ENCODE data around the gene CNOT6. TPM values are rescaled to one million over a fixed set of nuclear protein-coding genes. Genes with fewer than 3 reads are reported as not detected.

Gene CNOT6
- total and polyA plus RNA-seq, 10 of the 15 experiments (the other 5 are each of a cell fraction or from before 2014, with no cell fraction given), result 3.8 to 22.1 (median 12.1) TPM

GRCh38 chr5:180460834-180461233 lies 33.3 kb upstream of the CNOT6 start:
- Histone ChIP-seq H3K27me3 (replicated peaks in 1 of 2; ENCODE audit: control insufficient read depth in 2 of 2, insufficient read depth in 2 of 2, low read length in 1 of 2) (no peaks in the 10 kb centered on the region), H3K4me3 (no peak overlapping the region), H3K9ac (ENCODE audit: control insufficient read depth, insufficient read depth, low read length) (no peak overlapping the region), H2AFZ (ENCODE audit: control insufficient read depth, low read depth, low read length) (no peak overlapping the region), H3K36me3 (ENCODE audit: control insufficient read depth in 2 of 2, insufficient read depth in 2 of 2, low read length in 1 of 2) (no peaks in the 10 kb centered on the region), H3K4me2 (ENCODE audit: control insufficient read depth, insufficient read depth) (no peak overlapping the region), H3K79me2 (ENCODE audit: control insufficient read depth, insufficient read depth, low read length) (no peaks in the 10 kb centered on the region), H3K27ac (ENCODE audit: control insufficient read depth, insufficient read depth) (no peak overlapping the region), H3K9me3 (replicated peaks; ENCODE audit: control insufficient read depth, insufficient read depth, low read length) (no peaks in the 10 kb centered on the region; the same call in 2 of the 3 replicates), H4K20me1 (ENCODE audit: control insufficient read depth, insufficient read depth) (no peaks in the 10 kb centered on the region), H3K4me1 (ENCODE audit: control insufficient read depth, insufficient read depth, low read length) (peaks cover 3% of the 10 kb centered on the region; the same call in 1 of the 2 replicates)
- no peak for FAIRE-seq
- no peak for DNase-seq (ENCODE audit: low read depth, low spot score)
- ChIA-PET SMC1A (ENCODE audit: uncharacterized antibody, unreplicated experiment) (no interaction called here), CTCF (interaction anchor here (1.3 to 1.5 kb wide), 2 partner anchors 10 to 132 kb away, joined by 3 to 4 read pairs; no protein-coding TSS in a partner anchor), POLR2A (no interaction called here), RAD21 (ENCODE audit: unreplicated experiment) (no interaction called here)
- TF ChIP-seq ZBED1 (IDR thresholded peaks at IDR 0.05; ENCODE audit: borderline replicate concordance), result no peak
- no peak for TF ChIP-seq POLR2AphosphoS2 (IDR thresholded peaks at IDR 0.05; ENCODE audit: low read depth, low read length)
- TF ChIP-seq JUND (IDR thresholded peaks at IDR 0.05; ENCODE audit: low read depth, low read length), result no peak
- TF ChIP-seq ESRRA (IDR thresholded peaks at IDR 0.05; ENCODE audit: low read length), result no peak
- no peak for TF ChIP-seq ZBTB33 (IDR thresholded peaks at IDR 0.05)
- TF ChIP-seq NR2C1 (IDR thresholded peaks at IDR 0.05), result no peak
- no peak for TF ChIP-seq CREM (IDR thresholded peaks at IDR 0.05; ENCODE audit: low read depth)
- TF ChIP-seq ZZZ3 (IDR thresholded peaks at IDR 0.05; ENCODE audit: control insufficient read depth, insufficient read length, low read depth), result no peak
- no peak for TF ChIP-seq SUZ12 (IDR thresholded peaks at IDR 0.05; ENCODE audit: unreplicated experiment)
- TF ChIP-seq EGR1 (IDR thresholded peaks at IDR 0.05; ENCODE audit: borderline replicate concordance in 1 of 2, low read depth in 2 of 2, low read length in 2 of 2), result no peak
- no peak for TF ChIP-seq IKZF1 (conservative IDR thresholded peaks at IDR 0.05)
- no peak for TF ChIP-seq RB1 (IDR thresholded peaks at IDR 0.05; ENCODE audit: borderline replicate concordance)
- TF ChIP-seq EED (IDR thresholded peaks at IDR 0.05; ENCODE audit: low read depth), result no peak
- TF ChIP-seq NFXL1 (IDR thresholded peaks at IDR 0.05; ENCODE audit: borderline replicate concordance), result no peak
- no peak for TF ChIP-seq TARDBP (IDR thresholded peaks at IDR 0.05; ENCODE audit: borderline replicate concordance)
- TF ChIP-seq ZNF217 (IDR thresholded peaks at IDR 0.05), result no peak
- no peak for TF ChIP-seq CBFB (IDR thresholded peaks at IDR 0.05; ENCODE audit: low read depth)
- no peak for TF ChIP-seq STAT1 (conservative IDR thresholded peaks at IDR 0.05)
- no peak for ATAC-seq
- BruUV-seq (replicated peaks), result no TSS peak
- intact Hi-C loops (cut with micrococcal nuclease; ENCODE audit: unreplicated experiment) (no loop called here), in situ Hi-C loops (cut with MboI) (no loop called here)
- WGBS (ENCODE audit: insufficient coverage, insufficient replicate concordance, low lambda C conversion rate, missing lambda C conversion rate), result 57% methylated on average over 10 of the region's 10 CpGs

Measured in GM12878 (cell line).